HG02588 (cell line): ENCODE results near the gene FOXD4.
"Not testable (repeated sequence)": the region's sequence is repeated elsewhere in the genome, so short reads cannot be mapped to it uniquely, and the experiment has no call there.

Experiments
- ATAC-seq: cut with Tn5 transposase; IDR thresholded peaks from one replicate; pipeline ENCODE4 v1.9.1; 2021; ENCODE audit warnings: mild to moderate bottlenecking, moderate library complexity; ENCODE audit not compliant: unreplicated experiment

Gene FOXD4

GRCh38 chr9:117995-118467 is at the start of gene FOXD4:
Gene FOXD4 (minus strand): TSS chr9:118417. CDS start chr9:118119, 298 bp downstream.
- ATAC-seq: not testable (repeated sequence)

GRCh38 chr9:159871-160270 is 41.7 kb upstream of the FOXD4 start:
- ATAC-seq: not testable (repeated sequence)

DNA sequence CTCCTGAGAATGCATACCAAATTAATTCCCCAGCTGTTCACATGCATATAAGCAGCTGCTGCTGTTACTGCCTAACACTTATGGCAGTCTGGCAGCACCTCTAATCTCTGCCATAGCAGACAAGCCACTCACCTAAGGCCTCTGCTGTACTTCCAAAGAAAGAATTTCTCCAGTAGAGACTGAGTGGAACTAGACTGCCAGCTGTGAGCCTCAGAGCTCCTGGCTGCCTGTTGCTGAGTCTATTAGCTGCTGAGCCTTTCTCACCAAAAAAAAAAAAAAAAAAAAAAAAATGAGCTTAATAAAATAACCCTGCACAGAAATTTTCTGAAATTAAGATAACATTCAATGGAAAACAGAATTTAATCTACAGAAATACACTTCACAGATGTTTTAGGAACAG is 33.0 kb upstream of the FOXD4 start:
- not testable (repeated sequence) for ATAC-seq

DNA sequence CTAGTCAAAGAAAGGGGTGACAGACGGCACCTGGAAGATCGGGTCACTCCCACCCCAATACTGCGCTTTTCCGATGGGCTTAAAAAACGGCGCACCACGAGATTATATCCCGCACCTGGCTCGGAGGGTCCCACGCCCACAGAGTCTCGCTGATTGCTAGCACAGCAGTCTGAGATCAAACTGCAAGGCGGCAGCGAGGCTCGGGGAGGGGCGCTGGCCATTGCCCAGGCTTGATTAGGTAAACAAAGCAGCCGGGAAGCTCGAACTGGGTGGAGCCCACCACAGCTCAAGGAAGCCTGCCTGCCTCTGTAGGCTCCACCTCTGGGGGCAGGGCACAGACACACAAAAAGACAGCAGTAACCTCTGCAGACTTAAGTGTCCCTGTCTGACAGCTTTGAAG is 21.7 kb upstream of the FOXD4 start:
- ATAC-seq: not testable (repeated sequence)

DNA sequence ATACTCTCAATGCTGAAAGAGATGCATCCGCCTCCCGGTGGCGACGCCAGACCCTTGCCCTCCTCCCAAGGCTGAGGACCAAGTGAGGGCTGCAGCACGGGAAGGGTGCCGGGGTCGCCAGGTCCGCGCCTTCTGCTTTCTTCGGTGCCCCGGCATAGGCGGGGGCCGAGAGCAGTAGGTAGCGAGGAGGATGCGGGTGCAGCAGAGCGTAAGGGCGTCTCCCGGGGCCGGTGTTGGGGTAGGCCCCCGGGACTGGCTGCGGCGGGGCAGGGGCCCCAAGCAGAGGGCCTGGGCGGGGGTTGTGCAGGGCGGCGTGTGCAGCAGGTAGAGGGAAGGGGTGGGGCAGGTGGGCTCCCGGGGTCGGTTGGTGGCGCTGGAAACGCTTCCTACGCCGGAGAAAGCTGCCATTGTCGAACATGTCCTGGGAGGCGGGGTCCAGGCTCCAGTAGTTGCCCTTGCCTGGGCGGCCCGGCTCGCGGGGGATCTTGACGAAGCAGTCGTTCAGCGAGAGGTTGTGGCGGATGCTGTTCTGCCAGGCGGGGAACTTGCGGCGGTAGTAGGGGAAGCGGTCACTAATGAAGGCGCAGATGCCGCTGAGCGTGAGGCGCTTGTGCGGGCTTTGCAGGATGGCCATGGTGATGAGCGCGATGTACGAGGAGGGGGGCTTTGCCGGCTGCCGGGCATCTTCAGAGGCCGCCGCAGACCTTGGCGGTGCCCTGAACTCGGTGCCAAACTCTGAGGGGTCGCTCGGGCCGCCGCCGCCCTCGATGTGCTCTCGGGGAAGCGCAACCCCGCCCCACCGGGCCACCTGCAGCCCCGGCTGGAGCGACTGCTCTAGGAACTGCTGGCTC is 848 bp downstream of the FOXD4 start:
- not testable (repeated sequence) for ATAC-seq

- ATAC-seq: not testable (repeated sequence)
Observed at GRCh38 chr9:116239-117077, 1.8 kb downstream of the FOXD4 start.

DNA sequence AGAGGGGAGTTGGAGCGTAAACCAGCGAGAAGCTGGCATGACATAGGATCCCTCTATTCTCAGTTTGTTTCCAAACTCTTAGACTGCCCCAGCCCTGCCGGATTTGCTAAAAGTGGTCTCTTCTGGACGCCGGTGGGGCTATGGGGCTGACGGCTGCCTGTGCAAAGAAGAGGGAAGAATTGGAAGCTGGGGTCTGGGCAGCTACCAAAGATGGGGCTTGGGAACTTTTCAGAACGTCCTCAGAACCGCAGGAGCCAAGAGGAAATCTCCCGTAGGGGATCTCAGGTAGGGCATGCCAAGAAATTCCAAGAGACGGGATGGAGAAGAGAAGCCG is 3.1 kb downstream of the FOXD4 start:
- not testable (repeated sequence) for ATAC-seq

- peak; percentile 10 for ATAC-seq
Observed at GRCh38 chr9:114267-115117, 3.7 kb downstream of the FOXD4 start.

GRCh38 chr9:113468-114266 is 4.5 kb downstream of the FOXD4 start:
- peak; percentile 62 for ATAC-seq

- peak; percentile 9 for ATAC-seq
Observed at GRCh38 chr9:112589-113467, 5.4 kb downstream of the FOXD4 start.

GRCh38 chr9:110672-111071 is 7.5 kb downstream of the FOXD4 start:
- ATAC-seq: not testable (repeated sequence)

GRCh38 chr9:109540-109939 is 8.7 kb downstream of the FOXD4 start:
- ATAC-seq: not testable (repeated sequence)

DNA sequence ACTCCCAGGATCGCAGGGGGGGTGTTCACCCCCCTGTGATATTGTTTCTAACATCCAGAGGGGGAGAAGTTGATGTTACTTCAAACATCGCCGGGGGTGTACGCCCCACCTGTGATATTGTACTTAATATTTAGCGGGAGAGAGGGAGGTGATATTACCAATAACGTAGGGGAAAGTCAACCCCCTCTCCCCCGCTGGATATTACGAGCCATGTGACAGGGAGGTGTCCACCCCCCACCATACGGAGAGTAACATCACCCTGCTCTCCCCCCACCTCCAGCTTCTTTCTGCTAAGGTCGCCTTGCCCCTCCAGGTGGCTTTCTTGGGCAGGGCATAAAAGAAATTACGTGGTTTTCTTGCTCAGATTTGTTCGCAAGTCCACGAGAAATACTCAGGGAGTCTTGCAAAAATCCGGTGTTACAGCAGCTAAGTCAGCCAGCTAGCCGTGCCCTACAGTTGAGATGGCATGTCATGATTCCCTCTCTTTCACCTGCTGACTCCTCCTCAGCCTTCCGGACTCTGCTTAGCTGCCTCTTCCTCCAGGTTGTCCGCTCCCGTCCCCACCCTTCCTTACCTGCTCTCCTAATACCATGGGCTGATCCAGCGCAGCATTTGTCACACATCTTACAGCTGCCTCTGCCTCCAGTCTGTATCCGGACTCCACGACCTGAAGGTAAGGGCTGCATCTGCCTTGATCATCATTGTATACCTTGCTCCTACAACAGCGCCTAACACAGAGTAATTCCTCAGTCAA is 9.3 kb downstream of the FOXD4 start:
- ATAC-seq: not testable (repeated sequence)

DNA sequence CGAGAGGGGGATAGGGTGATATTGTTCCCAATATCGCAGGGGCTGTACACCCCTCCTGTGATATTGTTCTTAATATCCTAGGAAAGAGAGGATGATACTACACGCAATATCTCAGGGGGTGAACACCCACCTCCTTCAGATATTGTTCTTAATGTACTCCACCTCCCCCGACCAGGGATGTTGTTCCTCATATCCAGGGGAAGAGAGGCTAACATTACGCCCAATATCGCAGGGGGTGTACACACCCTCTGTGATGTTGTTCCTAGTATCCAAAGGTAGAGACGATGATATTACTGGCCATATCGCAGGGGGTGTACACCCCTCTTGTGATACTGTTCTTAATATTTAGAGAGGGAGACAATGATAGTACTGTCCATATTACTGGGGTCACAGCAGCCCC is 12.2 kb downstream of the FOXD4 start:
- ATAC-seq: not testable (repeated sequence)

GRCh38 chr9:100430-100829 is 17.8 kb downstream of the FOXD4 start:
- not testable (repeated sequence) for ATAC-seq

DNA sequence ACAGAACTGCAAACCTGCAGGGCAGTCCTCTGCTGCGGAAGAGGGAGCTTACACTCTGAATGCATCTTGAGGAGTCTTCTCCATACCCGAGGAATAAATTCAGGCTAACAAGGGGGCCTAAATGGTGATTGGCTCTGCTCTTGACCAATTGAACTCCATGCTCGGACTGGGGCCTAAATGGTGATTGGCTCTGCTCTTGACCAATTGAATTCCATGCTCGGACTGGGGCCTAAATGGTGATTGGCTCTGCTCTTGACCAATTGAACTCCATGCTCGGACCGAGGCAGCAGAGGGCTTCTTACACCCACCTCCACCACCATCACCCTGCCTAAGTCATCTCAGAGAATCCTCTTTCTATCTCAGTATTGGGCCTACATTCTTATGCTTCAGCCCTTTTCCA is 18.4 kb downstream of the FOXD4 start:
- not testable (repeated sequence) for ATAC-seq

DNA sequence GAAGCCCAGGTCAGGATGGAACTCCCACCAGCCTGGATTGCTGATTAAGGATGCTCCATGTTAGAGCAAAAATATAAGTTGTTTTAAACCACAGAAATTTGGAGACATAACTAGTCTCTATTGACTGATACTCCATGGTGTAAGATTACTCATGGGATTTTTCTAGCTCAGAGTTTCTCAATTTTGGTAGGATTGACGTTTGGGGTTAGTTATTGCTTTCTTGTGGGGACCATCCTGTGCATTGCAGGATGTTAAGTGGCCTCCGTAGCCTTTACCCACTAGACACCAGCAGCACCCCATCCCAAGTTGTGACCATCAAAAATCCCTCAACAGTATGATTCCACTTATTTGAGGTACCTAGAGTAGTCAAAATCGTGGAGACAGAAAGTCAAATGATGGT is 19.4 kb downstream of the FOXD4 start:
- not testable (repeated sequence) for ATAC-seq

DNA sequence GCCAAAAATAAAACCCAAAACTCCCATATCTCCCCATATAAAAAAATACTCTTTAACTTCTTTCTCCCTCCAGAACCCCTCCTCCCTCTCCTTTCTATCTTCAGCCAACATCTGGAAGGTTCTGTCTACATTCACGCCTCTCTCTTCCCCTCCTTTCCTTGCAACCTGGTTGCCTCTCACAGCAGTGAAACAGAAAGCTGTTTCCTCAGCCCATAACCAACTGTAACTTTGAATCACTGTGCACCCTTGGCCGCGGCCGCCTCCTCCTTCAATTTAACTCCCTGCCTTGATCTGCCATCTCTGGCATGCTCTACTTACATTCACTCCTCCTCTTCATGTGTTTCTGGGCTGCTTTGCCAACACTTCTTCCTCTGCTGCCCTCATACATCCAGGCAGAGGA is 23.2 kb downstream of the FOXD4 start:
- not testable (repeated sequence) for ATAC-seq
